ENCODE data around the gene C1orf226.

The C1orf226 gene

GRCh38 chr1:162389021-162389818 lies 7.7 kb downstream of the C1orf226 start:
- no peak for TF ChIP-seq CTCF (IDR thresholded peaks at IDR 0.05; ENCODE audit: borderline replicate concordance, control extremely low read depth, extremely low read depth, insufficient read depth, missing control alignments)
- in situ Hi-C loops (cut with MboI; ENCODE audit: low sequenced_read_pairs, unreplicated experiment) = no loop called here
- peak; percentile 7 for DNase-seq (ENCODE audit: low spot score)

GRCh38 chr1:162389971-162390370 lies 8.4 kb downstream of the C1orf226 start:
- no peak for TF ChIP-seq CTCF (IDR thresholded peaks at IDR 0.05; ENCODE audit: borderline replicate concordance, control extremely low read depth, extremely low read depth, insufficient read depth, missing control alignments)
- DNase-seq (ENCODE audit: low spot score) = peak; percentile 7
- in situ Hi-C loops (cut with MboI; ENCODE audit: low sequenced_read_pairs, unreplicated experiment) = no loop called here

GRCh38 chr1:162390396-162391185 lies 9.1 kb downstream of the C1orf226 start:
- TF ChIP-seq CTCF (IDR thresholded peaks at IDR 0.05; ENCODE audit: borderline replicate concordance, control extremely low read depth, extremely low read depth, insufficient read depth, missing control alignments) = no peak
- DNase-seq (ENCODE audit: low spot score) = peak; percentile 4
- in situ Hi-C loops (cut with MboI; ENCODE audit: low sequenced_read_pairs, unreplicated experiment) = no loop called here

GRCh38 chr1:162391790-162392563 lies 10.4 kb downstream of the C1orf226 start:
- in situ Hi-C loops (cut with MboI; ENCODE audit: low sequenced_read_pairs, unreplicated experiment) = no loop called here
- TF ChIP-seq CTCF (IDR thresholded peaks at IDR 0.05; ENCODE audit: borderline replicate concordance, control extremely low read depth, extremely low read depth, insufficient read depth, missing control alignments) = peak; percentile 69
- DNase-seq (ENCODE audit: low spot score) = peak; percentile 60

GRCh38 chr1:162396201-162396906 lies 14.8 kb downstream of the C1orf226 start:
- in situ Hi-C loops (cut with MboI; ENCODE audit: low sequenced_read_pairs, unreplicated experiment) = no loop called here
- no peak for DNase-seq (ENCODE audit: low spot score)

More at GRCh38 chr1:162396201-162396906, 14.8 kb downstream of the C1orf226 start:
- TF ChIP-seq CTCF (IDR thresholded peaks at IDR 0.05; ENCODE audit: borderline replicate concordance, control extremely low read depth, extremely low read depth, insufficient read depth, missing control alignments) = no peak

Data from GM13976 (cell line).